ENCODE results near the gene FIGLA. TPM values are rescaled to one million over a fixed set of nuclear protein-coding genes. Genes with fewer than 3 reads are reported as not detected.
"Not testable (repeated sequence)": the region's sequence is repeated elsewhere in the genome, so short reads cannot be mapped to it uniquely, and the experiment has no call there.

FIGLA gene
- total and polyA plus RNA-seq, 11 donors, result not detected

- intact Hi-C loops (cut with DNase I), result no loop called here
- ATAC-seq, result no peak
- no peak for TF ChIP-seq CTCF (IDR thresholded peaks at IDR 0.05)
- TF ChIP-seq POLR2A (IDR thresholded peaks at IDR 0.05), result no peak
- H3K27me3 ChIP-seq, result peaks cover 0 to 9% (median 0%) of the 10 kb centered on the region in 9 donors
- no peak for DNase-seq
- no peak overlapping the region for H3K27ac ChIP-seq
- no peak overlapping the region for H3K4me3 ChIP-seq
- no peaks in the 10 kb centered on the region for H3K36me3 ChIP-seq
- no peaks in the 10 kb centered on the region for H3K4me1 ChIP-seq
- peaks cover 0 to 11% (median 0%) of the 10 kb centered on the region in 12 donors for H3K9me3 ChIP-seq
These were observed 46.8 kb downstream of the FIGLA start for GRCh38 chr2:70743677-70744076.

GRCh38 chr2:70743068-70743467 lies 47.4 kb downstream of the FIGLA start:
- WGBS, 4 donors, result 88 to 91% (median 90%) methylated on average over 4 of the region's 4 CpGs
- Histone ChIP-seq H3K4me3 (no peak overlapping the region), H3K9me3 (peaks cover 0 to 11% (median 0%) of the 10 kb centered on the region in 12 donors), H3K4me1 (no peaks in the 10 kb centered on the region), H3K27ac (no peak overlapping the region), H3K27me3 (peaks cover 0 to 4% (median 0%) of the 10 kb centered on the region in 9 donors), H3K36me3 (no peaks in the 10 kb centered on the region)
- TF ChIP-seq POLR2A (IDR thresholded peaks at IDR 0.05) (no peak), CTCF (IDR thresholded peaks at IDR 0.05) (no peak)
- DNase-seq (no peak), ATAC-seq (no peak)
- intact Hi-C loops (cut with DNase I), result no loop called here

GRCh38 chr2:70739492-70739891 lies 51.0 kb downstream of the FIGLA start:
- DNase-seq; H3K4me1 ChIP-seq; H3K27me3 ChIP-seq; H3K27ac ChIP-seq; intact Hi-C loops (cut with DNase I); H3K4me3 ChIP-seq; H3K36me3 ChIP-seq; ATAC-seq: not testable (repeated sequence)
- H3K9me3 ChIP-seq, result peaks cover 0 to 11% (median 0%) of the 10 kb centered on the region in 12 donors
- whole genome bisulfite sequencing, 4 donors, result 93 to 98% (median 95%) methylated on average over 1 of the region's 1 CpG

GRCh38 chr2:70738159-70738558 lies 52.3 kb downstream of the FIGLA start:
- no peak for TF ChIP-seq POLR2A (IDR thresholded peaks at IDR 0.05)
- no peak for TF ChIP-seq CTCF (IDR thresholded peaks at IDR 0.05)
- peaks cover 0 to 4% (median 0%) of the 10 kb centered on the region in 9 donors for H3K27me3 ChIP-seq
- no peak overlapping the region for H3K4me3 ChIP-seq
- no peaks in the 10 kb centered on the region for H3K36me3 ChIP-seq
- intact Hi-C loops (cut with DNase I), result no loop called here
- no peak for ATAC-seq
- 63 to 70% (median 66%) methylated on average over 2 of the region's 2 CpGs for WGBS, 4 donors
- no peak overlapping the region for H3K27ac ChIP-seq
- no peak for DNase-seq
- H3K9me3 ChIP-seq, result peaks cover 0 to 11% (median 0%) of the 10 kb centered on the region in 12 donors
- no peaks in the 10 kb centered on the region for H3K4me1 ChIP-seq

GRCh38 chr2:70735071-70735470 lies 55.4 kb downstream of the FIGLA start:
- DNase-seq (no peak), ATAC-seq (no peak)
- H3K4me3 ChIP-seq, result no peak overlapping the region
- 72 to 81% (median 78%) methylated on average over 2 of the region's 2 CpGs for WGBS, 4 donors
- H3K27ac ChIP-seq, result no peak overlapping the region
- H3K36me3 ChIP-seq, result no peaks in the 10 kb centered on the region
- H3K9me3 ChIP-seq, result peaks cover 0 to 8% (median 0%) of the 10 kb centered on the region in 12 donors
- intact Hi-C loops (cut with DNase I), result no loop called here
- peaks cover 0 to 4% (median 0%) of the 10 kb centered on the region in 9 donors for H3K27me3 ChIP-seq
- TF ChIP-seq CTCF (IDR thresholded peaks at IDR 0.05), result no peak
- TF ChIP-seq POLR2A (IDR thresholded peaks at IDR 0.05), result no peak
- H3K4me1 ChIP-seq, result no peaks in the 10 kb centered on the region
